Fibroblast of mammary gland (primary cell): ENCODE data around the gene CHST7.

Experiments used
- DNase-seq: peaks from one replicate; pipeline ENCODE4 v3.0.0-alpha.2; 2010; ENCODE audit warnings: low read depth
- H3K4me3 ChIP-seq: 2 replicates; pipeline ENCODE4 v1.5.1; 2011; ENCODE audit warnings: low read depth, mild to moderate bottlenecking, low read length, moderate library complexity; ENCODE audit not compliant: control insufficient read depth
- CTCF ChIP-seq: conservative IDR thresholded peaks from 2 replicates; pipeline ENCODE4 v1.5.1; 2011; ENCODE audit warnings: low read depth, low read length, inconsistent platforms; ENCODE audit not compliant: control insufficient read depth, insufficient read depth

The CHST7 gene

GRCh38 chrX:46645614-46646013 is 72.0 kb downstream of the CHST7 start:
- no peak for TF ChIP-seq CTCF
- no peak for DNase-seq
- no peak overlapping the region for H3K4me3 ChIP-seq

GRCh38 chrX:46647251-46647650 is 73.7 kb downstream of the CHST7 start:
- TF ChIP-seq CTCF = no peak
- H3K4me3 ChIP-seq = no peak overlapping the region
- no peak for DNase-seq
